Measurements from ENCODE around the gene LYST. TPM values are rescaled to one million over a fixed set of nuclear protein-coding genes. Genes with fewer than 3 reads are reported as not detected.
A peak's percentile ranks its signal among the peaks of the same experiment; 100 is the strongest.
"Not testable (repeated sequence)": the region's sequence is repeated elsewhere in the genome, so short reads cannot be mapped to it uniquely, and the experiment has no call there.

LYST gene
- total RNA-seq, 1 donor from 2014 or later: 10.3 TPM

GRCh38 chr1:235855811-235856429 is 10.8 kb downstream of the LYST start:
- H3K4me1 ChIP-seq: peaks cover 22% of the 10 kb centered on the region
- intact Hi-C loops (cut with micrococcal nuclease): no loop called here

GRCh38 chr1:235854347-235854746 is 12.4 kb downstream of the LYST start:
- Histone ChIP-seq H3K4me3 (no peak overlapping the region), H3K27ac (replicated peaks) (no peak overlapping the region), H3K9me3 (replicated peaks) (no peaks in the 10 kb centered on the region), H3K27me3 (ENCODE audit: low read depth) (no peaks in the 10 kb centered on the region), H3K4me1 (peaks cover 22% of the 10 kb centered on the region), H3K36me3 (no peaks in the 10 kb centered on the region)
- no peak for TF ChIP-seq CTCF (IDR thresholded peaks at IDR 0.05; ENCODE audit: borderline replicate concordance)
- intact Hi-C loops (cut with micrococcal nuclease): no loop called here
- DNase-seq: no peak

More at GRCh38 chr1:235855811-235856429, 10.8 kb downstream of the LYST start:
- Histone ChIP-seq H3K9me3 (replicated peaks) (no peaks in the 10 kb centered on the region), H3K27ac (replicated peaks) (no peak overlapping the region), H3K4me3 (no peak overlapping the region), H3K36me3 (no peaks in the 10 kb centered on the region), H3K27me3 (ENCODE audit: low read depth) (no peaks in the 10 kb centered on the region)
- no peak for DNase-seq
- TF ChIP-seq CTCF (IDR thresholded peaks at IDR 0.05; ENCODE audit: borderline replicate concordance): no peak

GRCh38 chr1:235853653-235854052 is 13.1 kb downstream of the LYST start:
- TF ChIP-seq CTCF (IDR thresholded peaks at IDR 0.05; ENCODE audit: borderline replicate concordance): no peak
- H3K27me3 ChIP-seq (ENCODE audit: low read depth): no peaks in the 10 kb centered on the region
- intact Hi-C loops (cut with micrococcal nuclease): no loop called here
- no peak overlapping the region for H3K27ac ChIP-seq (replicated peaks)
- H3K9me3 ChIP-seq (replicated peaks): no peaks in the 10 kb centered on the region
- no peaks in the 10 kb centered on the region for H3K36me3 ChIP-seq
- no peak for DNase-seq
- H3K4me1 ChIP-seq: peaks cover 22% of the 10 kb centered on the region
- H3K4me3 ChIP-seq: no peak overlapping the region

- no peak overlapping the region for H3K4me3 ChIP-seq
- H3K27ac ChIP-seq (replicated peaks): no peak overlapping the region
- no peak for TF ChIP-seq CTCF (IDR thresholded peaks at IDR 0.05; ENCODE audit: borderline replicate concordance)
- H3K27me3 ChIP-seq (ENCODE audit: low read depth): no peaks in the 10 kb centered on the region
- intact Hi-C loops (cut with micrococcal nuclease): no loop called here
- no peaks in the 10 kb centered on the region for H3K36me3 ChIP-seq
- DNase-seq: no peak
- no peaks in the 10 kb centered on the region for H3K9me3 ChIP-seq (replicated peaks)
- peaks cover 22% of the 10 kb centered on the region for H3K4me1 ChIP-seq
Measured at GRCh38 chr1:235852887-235853286, 13.8 kb downstream of the LYST start.

- no peak for TF ChIP-seq CTCF (IDR thresholded peaks at IDR 0.05; ENCODE audit: borderline replicate concordance)
- peaks cover 8% of the 10 kb centered on the region for H3K9me3 ChIP-seq (replicated peaks)
- H3K27ac ChIP-seq (replicated peaks): no peak overlapping the region
- H3K27me3 ChIP-seq (ENCODE audit: low read depth): no peaks in the 10 kb centered on the region
- H3K4me1 ChIP-seq: peaks cover 22% of the 10 kb centered on the region
- H3K36me3 ChIP-seq: no peaks in the 10 kb centered on the region
- no peak overlapping the region for H3K4me3 ChIP-seq
- DNase-seq: no peak
- intact Hi-C loops (cut with micrococcal nuclease): no loop called here
Measured at GRCh38 chr1:235851939-235852338, 14.8 kb downstream of the LYST start.

GRCh38 chr1:235848251-235848650 is 18.5 kb downstream of the LYST start:
- H3K4me1 ChIP-seq: peaks cover 32% of the 10 kb centered on the region
- H3K36me3 ChIP-seq; H3K4me3 ChIP-seq; H3K27ac ChIP-seq (replicated peaks); DNase-seq; H3K27me3 ChIP-seq (ENCODE audit: low read depth); intact Hi-C loops (cut with micrococcal nuclease): not testable (repeated sequence)
- H3K9me3 ChIP-seq (replicated peaks): peaks cover 13% of the 10 kb centered on the region

- peak; percentile 30 for DNase-seq
- H3K4me3 ChIP-seq; H3K27me3 ChIP-seq (ENCODE audit: low read depth); H3K36me3 ChIP-seq; H3K27ac ChIP-seq (replicated peaks); intact Hi-C loops (cut with micrococcal nuclease): not testable (repeated sequence)
- H3K4me1 ChIP-seq: peaks cover 48% of the 10 kb centered on the region
- peaks cover 13% of the 10 kb centered on the region for H3K9me3 ChIP-seq (replicated peaks)
Measured at GRCh38 chr1:235845656-235846107, 21.0 kb downstream of the LYST start.

All from left ventricle myocardium inferior (tissue), 1 donor.